ENCODE data around the gene PTPRN2.

GRCh38 chr7:158055726-158056510 lies 531.7 kb downstream of the PTPRN2 start:
- TF ChIP-seq, protein P1, sequence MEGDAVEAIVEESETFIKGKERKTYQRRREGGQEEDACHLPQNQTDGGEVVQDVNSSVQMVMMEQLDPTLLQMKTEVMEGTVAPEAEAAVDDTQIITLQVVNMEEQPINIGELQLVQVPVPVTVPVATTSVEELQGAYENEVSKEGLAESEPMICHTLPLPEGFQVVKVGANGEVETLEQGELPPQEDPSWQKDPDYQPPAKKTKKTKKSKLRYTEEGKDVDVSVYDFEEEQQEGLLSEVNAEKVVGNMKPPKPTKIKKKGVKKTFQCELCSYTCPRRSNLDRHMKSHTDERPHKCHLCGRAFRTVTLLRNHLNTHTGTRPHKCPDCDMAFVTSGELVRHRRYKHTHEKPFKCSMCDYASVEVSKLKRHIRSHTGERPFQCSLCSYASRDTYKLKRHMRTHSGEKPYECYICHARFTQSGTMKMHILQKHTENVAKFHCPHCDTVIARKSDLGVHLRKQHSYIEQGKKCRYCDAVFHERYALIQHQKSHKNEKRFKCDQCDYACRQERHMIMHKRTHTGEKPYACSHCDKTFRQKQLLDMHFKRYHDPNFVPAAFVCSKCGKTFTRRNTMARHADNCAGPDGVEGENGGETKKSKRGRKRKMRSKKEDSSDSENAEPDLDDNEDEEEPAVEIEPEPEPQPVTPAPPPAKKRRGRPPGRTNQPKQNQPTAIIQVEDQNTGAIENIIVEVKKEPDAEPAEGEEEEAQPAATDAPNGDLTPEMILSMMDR (conservative IDR thresholded peaks at IDR 0.05; ENCODE audit: low read depth, low read length), result no peak
- no peak for TF ChIP-seq EZH2 (IDR thresholded peaks at IDR 0.05; ENCODE audit: borderline replicate concordance, low read depth, low read length, poor library complexity, severe bottlenecking)

Measured in A673 (cell line).